H9 (cell line): ENCODE results near the gene C3orf20. TPM values are rescaled to one million over a fixed set of nuclear protein-coding genes. Genes with fewer than 3 reads are reported as not detected.

Experiments
- DNase-seq: peaks from one replicate; pipeline ENCODE4 v3.0.0-alpha.2; 2017
- H2AFZ ChIP-seq: one replicate; pipeline ENCODE4 v1.6.1; 2013; ENCODE audit warnings: mild to moderate bottlenecking, low read length, control low read depth, moderate library complexity
- H2AK5ac ChIP-seq: 2 replicates; pipeline ENCODE4 v1.6.1; 2013; ENCODE audit warnings: low read length, control low read depth, mixed read lengths; ENCODE audit not compliant: insufficient read length
- H2BK120ac ChIP-seq: one replicate; pipeline ENCODE4 v1.6.1; 2013; ENCODE audit warnings: low read depth, mild to moderate bottlenecking, low read length, control low read depth, inconsistent platforms; ENCODE audit not compliant: poor library complexity, severe bottlenecking
- H2BK12ac ChIP-seq: 2 replicates; pipeline ENCODE4 v1.6.1; 2013; ENCODE audit warnings: low read length, control low read depth, mixed read lengths, low read depth; ENCODE audit not compliant: insufficient read length
- H2BK15ac ChIP-seq: 2 replicates; pipeline ENCODE4 v1.6.1; 2013; ENCODE audit warnings: low read depth, low read length, control low read depth
- H2BK20ac ChIP-seq: one replicate; pipeline ENCODE4 v1.6.1; 2013; ENCODE audit warnings: low read depth, mild to moderate bottlenecking, low read length, control low read depth, inconsistent platforms; ENCODE audit not compliant: poor library complexity, severe bottlenecking
- H2BK5ac ChIP-seq: 2 replicates; pipeline ENCODE4 v1.6.1; 2013; ENCODE audit warnings: low read length, control low read depth, mixed read lengths; ENCODE audit not compliant: insufficient read length
- H3K14ac ChIP-seq: 2 replicates; pipeline ENCODE4 v1.6.1; 2013; ENCODE audit warnings: low read length, control low read depth; ENCODE audit not compliant: insufficient read depth
- H3K18ac ChIP-seq: 2 replicates; pipeline ENCODE4 v1.6.1; 2013; ENCODE audit warnings: low read depth, mild to moderate bottlenecking, mixed read lengths, low read length, control low read depth; ENCODE audit not compliant: insufficient read length
- H3K23ac ChIP-seq: 2 replicates; pipeline ENCODE4 v1.6.1; 2013; ENCODE audit warnings: low read length, control low read depth, mixed read lengths, low read depth; ENCODE audit not compliant: insufficient read length
- H3K23me2 ChIP-seq: 2 replicates; pipeline ENCODE4 v1.6.1; 2013; ENCODE audit warnings: low read depth, mild to moderate bottlenecking, mixed read lengths, low read length, control low read depth; ENCODE audit not compliant: insufficient read length, poor library complexity, severe bottlenecking
- H3K27ac ChIP-seq: 2 replicates; pipeline ENCODE4 v1.5.1; 2013; ENCODE audit warnings: low read length, control low read depth, mixed read lengths, low read depth; ENCODE audit not compliant: insufficient read length
- H3K27me3 ChIP-seq: 2 replicates; pipeline ENCODE4 v1.6.1; 2013; ENCODE audit warnings: low read length, control low read depth, inconsistent platforms; ENCODE audit not compliant: insufficient read depth
- H3K4ac ChIP-seq: 2 replicates; pipeline ENCODE4 v1.6.1; 2013; ENCODE audit warnings: low read depth, mild to moderate bottlenecking, control low read depth, inconsistent platforms, low read length, moderate library complexity
- H3K4me1 ChIP-seq: 2 replicates; pipeline ENCODE4 v1.6.1; 2013; ENCODE audit warnings: low read length, control low read depth, inconsistent platforms; ENCODE audit not compliant: insufficient read depth
- H3K4me2 ChIP-seq: 2 replicates; pipeline ENCODE4 v1.6.1; 2013; ENCODE audit warnings: low read length, control low read depth, mixed read lengths; ENCODE audit not compliant: insufficient read length, insufficient read depth
- H3K56ac ChIP-seq: 2 replicates; pipeline ENCODE4 v1.6.1; 2013; ENCODE audit warnings: low read depth, mild to moderate bottlenecking, mixed read lengths, low read length, control low read depth; ENCODE audit not compliant: insufficient read length
- H3K79me1 ChIP-seq: 2 replicates; pipeline ENCODE4 v1.6.1; 2013; ENCODE audit warnings: low read depth, mild to moderate bottlenecking, moderate library complexity, low read length, control low read depth, inconsistent platforms; ENCODE audit not compliant: insufficient read depth, poor library complexity, severe bottlenecking
- H3K79me2 ChIP-seq: 2 replicates; pipeline ENCODE4 v1.6.1; 2013; ENCODE audit warnings: low read length, control low read depth, inconsistent platforms; ENCODE audit not compliant: insufficient read depth
- H3K9ac ChIP-seq: 2 replicates; pipeline ENCODE4 v1.6.1; 2013; ENCODE audit warnings: low read length, control low read depth, mixed read lengths; ENCODE audit not compliant: insufficient read length; ENCODE audit errors: extremely low read depth
- H3K9me3 ChIP-seq: one replicate; pipeline ENCODE4 v1.6.1; 2013; ENCODE audit warnings: low read depth, low read length, inconsistent platforms; ENCODE audit not compliant: control insufficient read depth
- H3T11ph ChIP-seq: one replicate; pipeline ENCODE4 v1.6.1; 2013; ENCODE audit warnings: mild to moderate bottlenecking, low read length, control low read depth, inconsistent platforms
- H4K20me1 ChIP-seq: one replicate; pipeline ENCODE4 v1.6.1; 2013; ENCODE audit not compliant: control insufficient read depth, insufficient read length, insufficient read depth
- H4K5ac ChIP-seq: 2 replicates; pipeline ENCODE4 v1.6.1; 2013; ENCODE audit warnings: low read depth, mild to moderate bottlenecking, mixed read lengths, low read length, control low read depth; ENCODE audit not compliant: insufficient read length
- H4K8ac ChIP-seq: replicated peaks from 2 replicates; pipeline ENCODE4 v1.6.1; 2013; ENCODE audit warnings: low read length, control low read depth, mixed read lengths, low read depth; ENCODE audit not compliant: insufficient read length
- H4K91ac ChIP-seq: 2 replicates; pipeline ENCODE4 v1.6.1; 2013; ENCODE audit warnings: low read depth, mild to moderate bottlenecking, moderate library complexity, mixed read lengths, low read length, control low read depth; ENCODE audit not compliant: insufficient read length
- H3K27ac Mint-ChIP-seq, 3 experiments: 2 replicates in 2 of 3; 3 replicates in 1 of 3; pipeline ENCODE4 v1.8.0; 2020 to 2021; ENCODE audit warnings: mixed read lengths in 3 of 3, mild to moderate bottlenecking in 1 of 3, moderate library complexity in 1 of 3
- H3K27me3 Mint-ChIP-seq: 2 replicates; pipeline ENCODE4 v1.8.0; 2021; ENCODE audit warnings: low read depth, mild to moderate bottlenecking, moderate library complexity, mixed read lengths
- H3K36me3 Mint-ChIP-seq, 3 experiments: 2 replicates in 2 of 3; 3 replicates in 1 of 3; pipeline ENCODE4 v1.8.0; 2020 to 2021; ENCODE audit warnings: low read depth in 3 of 3, mixed read lengths in 3 of 3; ENCODE audit not compliant: insufficient read depth in 1 of 3
- H3K4me1 Mint-ChIP-seq, 2 experiments: 2 replicates each; pipeline ENCODE4 v1.8.0; 2020; ENCODE audit warnings: mixed read lengths in 2 of 2
- H3K4me3 Mint-ChIP-seq, 2 experiments: 2 replicates in 1 of 2; 3 replicates in 1 of 2; pipeline ENCODE4 v1.8.0; 2020 to 2021; ENCODE audit warnings: mild to moderate bottlenecking in 2 of 2, mixed read lengths in 2 of 2, moderate library complexity in 1 of 2
- H3K9me3 Mint-ChIP-seq, 2 experiments: 2 replicates in 1 of 2; 3 replicates in 1 of 2; pipeline ENCODE4 v1.8.0; 2020; ENCODE audit warnings: mild to moderate bottlenecking in 2 of 2, mixed read lengths in 2 of 2, moderate library complexity in 1 of 2
- WGBS: extraction: QIAGEN DNeasy Blood & Tissue Kit; methylation state at CpG from one replicate; pipeline ENCODE4 v1.1.7; 2013; ENCODE audit warnings: missing lambda C conversion rate, low lambda C conversion rate, mixed read lengths; ENCODE audit not compliant: insufficient read length; ENCODE audit errors: extremely low coverage; 5-methylcytosine and 5-hydroxymethylcytosine counted together
- total RNA-seq: library from RNA; stranded (reverse); gene quantifications from 2 replicates; pipeline ENCODE4 v1.2.1, GENCODE V29; 2021
- TF ChIP-seq, protein P1 (sequence below): fragments of 200-600 bp; sonication (generic); conservative IDR thresholded peaks from 3 replicates; pipeline ENCODE4 v1.8.0; 2021; ENCODE audit warnings: antibody characterized with exemption, mild to moderate bottlenecking

C3orf20 gene
- total RNA-seq, 1 experiment from 2014 or later, result not detected

DNA sequence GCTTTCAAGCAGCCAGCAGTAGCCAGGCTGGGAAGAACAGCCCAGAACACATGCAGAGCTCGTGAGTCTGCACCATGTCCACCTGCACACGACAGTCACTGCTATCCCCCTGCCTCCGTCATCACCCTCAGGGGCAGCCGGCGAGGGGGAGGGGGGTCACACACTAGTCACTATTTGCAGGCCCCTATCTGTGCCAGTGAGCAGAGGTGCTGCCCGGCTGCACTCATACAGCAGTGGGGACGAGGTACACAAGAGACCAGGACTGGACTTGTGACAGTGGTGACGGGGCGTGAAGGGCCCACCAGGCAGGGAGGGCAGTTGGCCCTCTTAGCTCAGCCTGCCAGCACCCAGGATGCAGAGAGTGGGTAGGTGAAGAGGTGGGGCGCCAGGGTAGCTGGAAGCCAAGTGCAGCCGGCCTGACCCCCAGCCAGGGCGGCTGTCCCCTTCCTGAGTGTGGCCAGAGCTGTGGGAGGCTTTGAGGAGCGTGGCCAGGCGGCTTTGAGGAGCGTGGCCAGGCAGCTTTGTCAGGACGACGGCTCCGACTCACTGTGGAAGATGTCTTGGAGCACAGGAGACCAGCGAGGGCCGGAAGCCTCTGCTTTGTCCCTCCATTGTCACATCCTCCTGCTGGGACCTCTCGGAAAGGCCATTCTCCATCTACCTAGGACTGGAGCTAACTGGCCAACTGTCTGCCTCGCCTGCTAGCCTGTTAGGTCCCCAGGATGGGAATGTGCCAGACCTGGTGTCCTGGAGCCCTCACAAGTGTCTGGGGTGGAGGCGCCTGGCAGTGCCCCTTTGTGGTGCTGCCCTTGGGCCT, 91.7 kb downstream of the C3orf20 start:
- Histone ChIP-seq H2AK5ac (no peak overlapping the region), H4K20me1 (no peaks in the 10 kb centered on the region), H2BK20ac (no peak overlapping the region), H3K4me2 (no peak overlapping the region), H2AFZ (no peak overlapping the region), H3K23ac (no peak overlapping the region), H2BK5ac (no peak overlapping the region), H3K9ac (no peak overlapping the region), H4K91ac (no peak overlapping the region), H3K27me3 (no peaks in the 10 kb centered on the region), H3K4me1 (no peaks in the 10 kb centered on the region), H2BK120ac (no peak overlapping the region), H4K5ac (no peak overlapping the region), H3K14ac (no peak overlapping the region), H2BK15ac (no peak overlapping the region), H3K9me3 (no peaks in the 10 kb centered on the region), H3K4ac (no peak overlapping the region), H3K56ac (no peak overlapping the region), H4K8ac (no peak overlapping the region), H3K23me2 (no peaks in the 10 kb centered on the region), H3K27ac (no peak overlapping the region), H2BK12ac (no peak overlapping the region), H3K79me2 (no peaks in the 10 kb centered on the region), H3T11ph (no peak overlapping the region), H3K18ac (no peak overlapping the region), H3K79me1 (no peaks in the 10 kb centered on the region)
- TF ChIP-seq, protein P1, sequence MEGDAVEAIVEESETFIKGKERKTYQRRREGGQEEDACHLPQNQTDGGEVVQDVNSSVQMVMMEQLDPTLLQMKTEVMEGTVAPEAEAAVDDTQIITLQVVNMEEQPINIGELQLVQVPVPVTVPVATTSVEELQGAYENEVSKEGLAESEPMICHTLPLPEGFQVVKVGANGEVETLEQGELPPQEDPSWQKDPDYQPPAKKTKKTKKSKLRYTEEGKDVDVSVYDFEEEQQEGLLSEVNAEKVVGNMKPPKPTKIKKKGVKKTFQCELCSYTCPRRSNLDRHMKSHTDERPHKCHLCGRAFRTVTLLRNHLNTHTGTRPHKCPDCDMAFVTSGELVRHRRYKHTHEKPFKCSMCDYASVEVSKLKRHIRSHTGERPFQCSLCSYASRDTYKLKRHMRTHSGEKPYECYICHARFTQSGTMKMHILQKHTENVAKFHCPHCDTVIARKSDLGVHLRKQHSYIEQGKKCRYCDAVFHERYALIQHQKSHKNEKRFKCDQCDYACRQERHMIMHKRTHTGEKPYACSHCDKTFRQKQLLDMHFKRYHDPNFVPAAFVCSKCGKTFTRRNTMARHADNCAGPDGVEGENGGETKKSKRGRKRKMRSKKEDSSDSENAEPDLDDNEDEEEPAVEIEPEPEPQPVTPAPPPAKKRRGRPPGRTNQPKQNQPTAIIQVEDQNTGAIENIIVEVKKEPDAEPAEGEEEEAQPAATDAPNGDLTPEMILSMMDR, result no peak
- H3K27me3 Mint-ChIP-seq, result peaks cover 3% of the 10 kb centered on the region
- H3K27ac Mint-ChIP-seq, result no peak overlapping the region
- no peak overlapping the region for H3K4me3 Mint-ChIP-seq
- H3K36me3 Mint-ChIP-seq, result no peaks in the 10 kb centered on the region; a peak in 1 of 7 replicates
- H3K9me3 Mint-ChIP-seq, result no peaks in the 10 kb centered on the region; a peak in 1 of 5 replicates
- no CpG with 5 or more reads among the region's 23 CpGs for WGBS
- peak; percentile 20 for DNase-seq
- H3K4me1 Mint-ChIP-seq, result no peaks in the 10 kb centered on the region
